Tibial nerve (tissue), 4 donors: ENCODE measurements around the gene SLC4A1AP.

Source experiments
- CTCF ChIP-seq, 5 experiments: fragments of 200-600 bp in 3 of 5; fragments of 450-650 bp in 2 of 5; sonication (generic) in 3 of 5; IDR thresholded peaks; one replicate each; pipeline ENCODE4 v1.5.1; 2016 to 2019; ENCODE audit warnings: antibody characterized with exemption in 5 of 5, mild to moderate bottlenecking in 3 of 5, moderate library complexity in 2 of 5
- EP300 ChIP-seq, 2 donors: sonication (generic); formaldehyde crosslinking; IDR thresholded peaks; one replicate each; pipeline ENCODE4 v1.6.1; 2017; ENCODE audit warnings: antibody characterized with exemption in 2 of 2, mild to moderate bottlenecking in 1 of 2

GRCh38 chr2:27640722-27641245 lies 22.9 kb upstream of the SLC4A1AP start:
- TF ChIP-seq CTCF (IDR thresholded peaks at IDR 0.05), result no peak
- TF ChIP-seq EP300 (IDR thresholded peaks at IDR 0.05), result no peak
